K562 (cell line): ENCODE data around the gene FAM118B. TPM values are rescaled to one million over a fixed set of nuclear protein-coding genes. Genes with fewer than 3 reads are reported as not detected.

ENCODE experiments used
- ATAC-seq: fragments of 200-7000 bp; cut with Tn5 transposase; 3 replicates; pipeline ENCODE4 v1.9.1; 2020; ENCODE audit warnings: moderate library complexity
- BruUV-seq: library from RNA; stranded (reverse); fragments of 400-500 nt; replicated peaks from 2 replicates; lab custom pipeline; 2021; lab: Mats Ljungman, UMichigan
- CTCF ChIA-PET: fragments of 300-600 bp; formaldehyde crosslinking; extraction: SDS; loops from one replicate; lab custom pipeline; 2021; ENCODE audit warnings: low intra/inter-chr PET ratio; lab: Yijun Ruan, JAX
- POLR2A ChIA-PET: fragments of 300-600, 350-650 bp; sonication (Branson Sonifier 250); formaldehyde crosslinking; extraction: SDS; loops from one replicate; lab custom pipeline; 2021; ENCODE audit warnings: antibody characterized with exemption, inconsistent platforms; lab: Yijun Ruan, JAX
- DNase-seq, 4 experiments: peaks; one replicate each; pipeline versions ENCODE4 v3.0.0 to v3.0.0-alpha.2; 2011 to 2018; ENCODE audit warnings: low spot score in 3 of 4, mixed read lengths in 3 of 4; ENCODE audit errors: extremely low read depth in 1 of 4
- FAIRE-seq: peaks from 2 replicates; lab custom pipeline; 2011; peaks lifted over from hg19 to GRCh38; lab: Jason Lieb, UNC
- H2AFZ ChIP-seq: 2 replicates; pipeline ENCODE4 v1.6.0; 2011; ENCODE audit warnings: low read depth, low read length, control low read depth, inconsistent platforms
- H3K27ac ChIP-seq: fragments of 200-600 bp; 3 replicates; pipeline ENCODE4 v1.8.0; 2011; ENCODE audit warnings: low read depth, mild to moderate bottlenecking, control low read depth, inconsistent platforms, low read length, moderate library complexity, mixed read lengths; ENCODE audit errors: extremely low read depth
- H3K27me3 ChIP-seq, 2 experiments: fragments of 300-600 bp in 1 of 2; 2 replicates in 1 of 2; 3 replicates in 1 of 2; pipeline versions ENCODE4 v1.6.0 to v1.8.0; 2011; ENCODE audit warnings: inconsistent platforms in 2 of 2, low read length in 2 of 2, mild to moderate bottlenecking in 1 of 2, mixed read lengths in 1 of 2, moderate library complexity in 1 of 2; ENCODE audit not compliant: control insufficient read depth in 2 of 2, insufficient read depth in 2 of 2
- H3K36me3 ChIP-seq: fragments of 300-600 bp; 3 replicates; pipeline ENCODE4 v1.8.0; 2011; ENCODE audit warnings: mild to moderate bottlenecking, low read length, inconsistent platforms; ENCODE audit not compliant: control insufficient read depth, insufficient read depth
- H3K4me1 ChIP-seq, 2 experiments: fragments of 200-600 bp in 1 of 2; replicated peaks in 1 of 2; 2 replicates in 1 of 2; 3 replicates in 1 of 2; pipeline versions ENCODE4 v1.5.1 to v1.8.0; 2011; ENCODE audit warnings: inconsistent platforms in 2 of 2, low read length in 2 of 2, mild to moderate bottlenecking in 1 of 2, mixed read lengths in 1 of 2, moderate library complexity in 1 of 2; ENCODE audit not compliant: control insufficient read depth in 2 of 2, insufficient read depth in 2 of 2
- H3K4me2 ChIP-seq: 2 replicates; pipeline ENCODE4 v1.6.1; 2011; ENCODE audit warnings: low read length, control low read depth, inconsistent platforms, mixed read lengths; ENCODE audit not compliant: insufficient read depth
- H3K4me3 ChIP-seq: fragments of 200-600 bp; sonication (generic), shearing (Covaris generic); 2 replicates; pipeline ENCODE4 v1.5.1; 2016; ENCODE audit warnings: control low read depth, inconsistent platforms
- H3K79me2 ChIP-seq: fragments of 200-600 bp; 3 replicates; pipeline ENCODE4 v1.8.0; 2011; ENCODE audit warnings: low read length, inconsistent platforms; ENCODE audit not compliant: control insufficient read depth, insufficient read depth
- H3K9ac ChIP-seq, 2 experiments: 2 replicates each; pipeline versions ENCODE4 v1.6.0 to v1.6.1; 2011; ENCODE audit warnings: low read depth in 2 of 2, low read length in 2 of 2, control low read depth in 1 of 2, inconsistent platforms in 1 of 2, mild to moderate bottlenecking in 1 of 2, mixed read lengths in 1 of 2; ENCODE audit not compliant: insufficient read depth in 1 of 2
- H3K9me1 ChIP-seq: one replicate; pipeline ENCODE4 v1.6.0; 2011; ENCODE audit warnings: inconsistent platforms, mild to moderate bottlenecking, low read length, moderate library complexity; ENCODE audit not compliant: control insufficient read depth, insufficient read depth
- H3K9me3 ChIP-seq: replicated peaks from 2 replicates; pipeline ENCODE4 v1.5.1; 2011; ENCODE audit warnings: low read depth, low read length, inconsistent platforms; ENCODE audit not compliant: control insufficient read depth, insufficient read depth
- H4K20me1 ChIP-seq: replicated peaks from 2 replicates; pipeline ENCODE4 v1.6.1; 2011; ENCODE audit warnings: low read length, inconsistent platforms, mixed read lengths; ENCODE audit not compliant: control insufficient read depth, insufficient read depth
- GTF2B ChIP-seq: IDR thresholded peaks from 2 replicates; pipeline ENCODE4 v1.6.1; 2011; ENCODE audit not compliant: insufficient read length; ENCODE audit errors: extremely low read depth
- MTA2 ChIP-seq: fragments of 450-650 bp; IDR thresholded peaks from 2 replicates; pipeline ENCODE4 v1.6.1; 2016; ENCODE audit warnings: low read depth
- SAFB2 ChIP-seq: fragments of 200-400 bp; formaldehyde crosslinking; IDR thresholded peaks from 2 replicates; pipeline ENCODE4 v1.6.1; 2018; ENCODE audit warnings: borderline replicate concordance, low read length, low read depth, moderate library complexity; ENCODE audit not compliant: severe bottlenecking
- SIX5 ChIP-seq, 2 experiments: IDR thresholded peaks; 2 replicates each; pipeline ENCODE4 v1.6.1; 2011; ENCODE audit warnings: low read length in 2 of 2, borderline replicate concordance in 1 of 2, low read depth in 1 of 2, mild to moderate bottlenecking in 1 of 2, moderate library complexity in 1 of 2; ENCODE audit not compliant: insufficient read depth in 1 of 2
- SMARCA5 ChIP-seq: fragments of 450-650 bp; IDR thresholded peaks from 2 replicates; pipeline ENCODE4 v1.6.1; 2016
- SNAPC5 ChIP-seq: fragments of 250-450 bp; sonication (Bioruptor Pico); IDR thresholded peaks from 2 replicates; pipeline ENCODE4 v1.8.0; 2021; ENCODE audit warnings: moderate library complexity, mild to moderate bottlenecking, inconsistent platforms
- STAT5A ChIP-seq: IDR thresholded peaks from 2 replicates; pipeline ENCODE4 v1.6.1; 2012; ENCODE audit warnings: low read length, inconsistent platforms, borderline replicate concordance
- TCF7 ChIP-seq: sonication (generic); IDR thresholded peaks from 2 replicates; pipeline ENCODE4 v1.6.1; 2016; ENCODE audit warnings: antibody characterized with exemption, borderline replicate concordance
- TCF7L2 ChIP-seq: fragments of 150-350 bp; IDR thresholded peaks from 2 replicates; pipeline ENCODE4 v1.6.1; 2016; ENCODE audit warnings: low read depth, mild to moderate bottlenecking, low read length, moderate library complexity
- ZBTB7A ChIP-seq: IDR thresholded peaks from 2 replicates; pipeline ENCODE4 v1.6.1; 2011; ENCODE audit warnings: low read depth, mild to moderate bottlenecking, low read length, moderate library complexity, borderline replicate concordance; ENCODE audit not compliant: control insufficient read depth
- ZNF280A ChIP-seq: fragments of 450-650 bp; IDR thresholded peaks from 2 replicates; pipeline ENCODE4 v1.6.1; 2018; ENCODE audit warnings: mild to moderate bottlenecking, low read depth; ENCODE audit not compliant: partially characterized antibody
- ZNF507 ChIP-seq: conservative IDR thresholded peaks from 2 replicates; pipeline ENCODE4 v1.6.1; 2017; ENCODE audit warnings: missing genetic modification characterization, missing compliant biosample characterization
- ZNF589 ChIP-seq: fragments of 200-800 bp; sonication (Bioruptor generic); IDR thresholded peaks from 2 replicates; pipeline ENCODE4 v1.6.1; 2016; ENCODE audit warnings: low read depth, missing genetic modification characterization, missing compliant biosample characterization
- ZNF740 ChIP-seq, 3 experiments: fragments of 200-800 bp in 1 of 3; sonication (Bioruptor generic) in 1 of 3; sonication (generic) in 1 of 3; formaldehyde crosslinking in 1 of 3; IDR thresholded peaks; 2 replicates each; pipeline versions ENCODE4 v1.6.1 to v1.8.0; 2016 to 2022; ENCODE audit warnings: mild to moderate bottlenecking in 2 of 3, missing compliant biosample characterization in 2 of 3, missing genetic modification characterization in 2 of 3, missing genetic modification reagents in 1 of 3
- WGBS: fragments of 100-300 bp; shearing (Covaris generic); methylation state at CpG from one replicate; pipeline ENCODE4 v1.1.6; 2016; ENCODE audit warnings: low coverage, mixed read lengths; ENCODE audit not compliant: insufficient coverage; ENCODE audit errors: missing lambda C conversion rate; 5-methylcytosine and 5-hydroxymethylcytosine counted together
- in situ Hi-C: fragments of 300-500 bp; cut with MboI; formaldehyde crosslinking; loops from 4 replicates; pipeline ENCODE4 v1.15.0; 2018; ENCODE audit warnings: inconsistent platforms, mixed read lengths
- intact Hi-C: fragments of 100-400 bp; cut with micrococcal nuclease; formaldehyde crosslinking; loops from 2 replicates; pipeline ENCODE4 v1.14.2; 2022
- polyA plus RNA-seq, 8 experiments: library from polyadenylated mRNA; depleted of rRNA in 4 of 8; stranded (reverse) in 5 of 8; unstranded in 3 of 8; fragments of >200 nt; fragmentation: Nextera tagmentation in 2 of 8; fragmentation: Illumina TruSeq in 1 of 8; extraction: Ambion mirVana in 2 of 8; extraction: Trizol in 1 of 8; gene quantifications; 2 replicates each; pipeline versions ENCODE4 v1.2.1 to v1.2.3, GENCODE V29; 2011 to 2014; ENCODE audit warnings: inconsistent platforms in 1 of 8, missing spikeins in 1 of 8
- total RNA-seq, 7 experiments: library from RNA; depleted of rRNA in 6 of 7; stranded (reverse); fragments of >200 nt in 6 of 7; fragmentation: Illumina TruSeq in 2 of 7; extraction: Trizol in 2 of 7; gene quantifications; 2 replicates each; pipeline versions ENCODE4 v1.2.1 to v1.2.3, GENCODE V29; 2011 to 2021; ENCODE audit warnings: low replicate concordance in 1 of 7

Gene FAM118B
- total and polyA plus RNA-seq, 9 of the 15 experiments (the other 6 are each of a cell fraction or from before 2014, with no cell fraction given): 12.0 to 49.0 (median 22.1) TPM

- no peaks in the 10 kb centered on the region for H3K27me3 ChIP-seq
- TF ChIP-seq ZNF589 (CRISPR knock-in tag) (no peak), SAFB2 (no peak), SIX5 (IDR thresholded peaks at IDR 0.05; ENCODE audit: borderline replicate concordance in 1 of 2, insufficient read depth in 1 of 2, low read depth in 1 of 2, low read length in 2 of 2) (no peak), ZNF280A (no peak), GTF2B (no peak), TCF7 (no peak), SMARCA5 (no peak), TCF7L2 (no peak), ZNF507 (tag) (no peak), STAT5A (no peak), ZNF740 (CRISPR knock-in tag; IDR thresholded peaks at IDR 0.05) (no peak), ZNF740 (tag; IDR thresholded peaks at IDR 0.05) (no peak), ZBTB7A (no peak), SNAPC5 (no peak), MTA2 (no peak)
- TF ChIP-seq, all 486 proteins: peak for 0
These were observed 18.5 kb upstream of the FAM118B start for GRCh38 chr11:126193038-126193478.

More at GRCh38 chr11:126193038-126193478, 18.5 kb upstream of the FAM118B start:
- WGBS: 90% methylated on average over 9 of the region's 16 CpGs
- no TSS peak for BruUV-seq
- intact Hi-C loops: loop anchor here (5.0 kb wide), 1 partner anchor 251 kb away; no protein-coding TSS in a partner anchor
- H3K9me3 ChIP-seq: no peaks in the 10 kb centered on the region
- no peak for DNase-seq
- H3K9ac ChIP-seq: peak overlapping the region in 1 of 2 experiments; percentile 18; a peak in 2 of 4 replicates
- CTCF ChIA-PET: interaction anchor here (2.3 kb wide), 1 partner anchor 270 kb away, joined by 36 read pairs; no protein-coding TSS in a partner anchor
- POLR2A ChIA-PET: interaction anchor here (0.7 to 1.2 kb wide), 4 partner anchors 8 to 273 kb away, joined by 3 to 4 read pairs (median 3); no protein-coding TSS in a partner anchor
- H3K27ac ChIP-seq: no peak overlapping the region
- FAIRE-seq: no peak
- no peaks in the 10 kb centered on the region for H3K9me1 ChIP-seq
- H3K36me3 ChIP-seq: peaks cover 75% of the 10 kb centered on the region
- no peaks in the 10 kb centered on the region for H3K4me1 ChIP-seq
- in situ Hi-C loops: no loop called here
- H3K4me2 ChIP-seq: no peak overlapping the region
- no peaks in the 10 kb centered on the region for H3K79me2 ChIP-seq
- peaks cover 5% of the 10 kb centered on the region; the same call in 1 of the 2 replicates for H4K20me1 ChIP-seq
- H3K4me3 ChIP-seq: no peak overlapping the region
- ATAC-seq: no peak
- H2AFZ ChIP-seq: no peak overlapping the region
